ENCODE data around the gene RAB1B. TPM values are rescaled to one million over a fixed set of nuclear protein-coding genes. Genes with fewer than 3 reads are reported as not detected.
A peak's percentile ranks its signal among the peaks of the same experiment; 100 is the strongest.

RAB1B gene
- 100 to 1,000 TPM in 3 of 4 donors, 10 to 100 TPM in 1; 97.2 to 163 (median 132) TPM for total RNA-seq

GRCh38 chr11:66268244-66268951 is at the start of gene RAB1B:
Gene RAB1B, plus strand, starts transcription at chr11:66268639. Its CDS starts 41 bp downstream, at chr11:66268680.
- Histone ChIP-seq H3K27ac (replicated peaks in 1 of 4) (peak within 1 kb of the TSS; percentile 95 to 98 (median 97)), H3K4me3 (peak within 1 kb of the TSS; percentile 71 to 95 (median 83)), H3K27me3 (no peaks in the 10 kb centered on the region), H3K4me1 (peaks cover 28 to 60% (median 45%) of the 10 kb centered on the region in 4 donors), H3K9me3 (no peaks in the 10 kb centered on the region), H3K36me3 (peaks cover 18 to 58% (median 50%) of the 10 kb centered on the region in 4 donors)
- TF ChIP-seq EP300 (IDR thresholded peaks at IDR 0.05) (no peak), CTCF (IDR thresholded peaks at IDR 0.05) (no peak), POLR2A (IDR thresholded peaks at IDR 0.05; ENCODE audit: low read depth) (peak; percentile 57), POLR2AphosphoS5 (IDR thresholded peaks at IDR 0.05) (peak; percentile 96 to 97)
- DNase-seq (ENCODE audit: extremely low spot score): peak; percentile 100
- intact Hi-C loops (cut with DNase I): no loop called here
- 0% methylated on average over 26 of the region's 64 CpGs for WGBS

GRCh38 chr11:66218846-66219620 is 49.4 kb upstream of the RAB1B start:
- no peak overlapping the region for H3K27ac ChIP-seq (replicated peaks in 1 of 4)
- 92% methylated on average over 18 of the region's 18 CpGs for WGBS
- TF ChIP-seq POLR2A (IDR thresholded peaks at IDR 0.05; ENCODE audit: low read depth): no peak
- TF ChIP-seq CTCF (IDR thresholded peaks at IDR 0.05): no peak
- no peak for TF ChIP-seq POLR2AphosphoS5 (IDR thresholded peaks at IDR 0.05)
- no peak for TF ChIP-seq EP300 (IDR thresholded peaks at IDR 0.05)
- H3K4me1 ChIP-seq: peaks cover 0 to 7% (median 6%) of the 10 kb centered on the region in 4 donors
- no peaks in the 10 kb centered on the region for H3K9me3 ChIP-seq
- no peak for DNase-seq (ENCODE audit: extremely low spot score)
- no peaks in the 10 kb centered on the region for H3K27me3 ChIP-seq
- peaks cover 17 to 79% (median 71%) of the 10 kb centered on the region in 4 donors for H3K36me3 ChIP-seq
- no peak overlapping the region for H3K4me3 ChIP-seq
- intact Hi-C loops (cut with DNase I): no loop called here

GRCh38 chr11:66219846-66220565 is 48.4 kb upstream of the RAB1B start:
- no peaks in the 10 kb centered on the region for H3K27me3 ChIP-seq
- 83% methylated on average over 17 of the region's 19 CpGs for WGBS

More at GRCh38 chr11:66219846-66220565, 48.4 kb upstream of the RAB1B start:
- TF ChIP-seq POLR2AphosphoS5 (IDR thresholded peaks at IDR 0.05) (no peak), POLR2A (IDR thresholded peaks at IDR 0.05; ENCODE audit: low read depth) (no peak), CTCF (IDR thresholded peaks at IDR 0.05) (no peak), EP300 (IDR thresholded peaks at IDR 0.05) (no peak)
- Histone ChIP-seq H3K4me3 (no peak overlapping the region), H3K9me3 (no peaks in the 10 kb centered on the region), H3K36me3 (peaks cover 17 to 78% (median 73%) of the 10 kb centered on the region in 4 donors), H3K27ac (replicated peaks in 1 of 4) (no peak overlapping the region), H3K4me1 (peaks cover 0 to 7% (median 6%) of the 10 kb centered on the region in 4 donors)
- intact Hi-C loops (cut with DNase I): loop anchor here (1.0 to 5.0 kb wide), 2 partner anchors 38 to 62 kb away; no protein-coding TSS in a partner anchor
- DNase-seq (ENCODE audit: extremely low spot score): no peak
